ENCODE data around the gene HS2ST1. TPM values are rescaled to one million over a fixed set of nuclear protein-coding genes. Genes with fewer than 3 reads are reported as not detected.

HS2ST1 gene
- total RNA-seq, 1 experiment from 2014 or later = 18.7 TPM

GRCh38 chr1:87089823-87090222 is 175.4 kb downstream of the HS2ST1 start:
- Histone ChIP-seq H3K27me3 (ENCODE audit: low read length) (no peaks in the 10 kb centered on the region), H3K9me2 (replicated peaks; ENCODE audit: insufficient read depth, low read length) (no peaks in the 10 kb centered on the region)
- DNase-seq = no peak

DNA sequence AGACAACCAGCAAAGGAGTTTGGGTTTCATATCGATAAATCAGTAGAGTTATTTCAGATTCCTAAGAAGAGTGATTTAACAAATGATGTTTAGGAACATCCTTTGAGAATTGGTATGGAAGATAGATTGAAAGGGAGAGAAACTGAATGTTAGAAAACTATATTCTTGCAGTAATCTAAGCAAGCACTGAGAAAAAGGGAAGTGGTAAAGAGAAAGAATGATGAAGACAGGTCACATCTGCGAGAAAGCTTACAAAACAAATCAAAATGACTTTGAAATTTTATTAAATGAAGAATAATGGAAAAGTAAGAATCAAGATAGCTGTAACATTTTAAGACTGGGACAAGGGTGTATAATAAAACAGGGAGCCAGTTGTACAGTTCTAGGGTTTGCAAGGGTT is 177.0 kb downstream of the HS2ST1 start:
- Histone ChIP-seq H3K9me2 (replicated peaks; ENCODE audit: insufficient read depth, low read length) (no peaks in the 10 kb centered on the region), H3K9ac (ENCODE audit: low read length) (no peak overlapping the region), H3K4me3 (ENCODE audit: low read length) (no peak overlapping the region), H3K36me3 (ENCODE audit: insufficient read depth, low read length) (no peaks in the 10 kb centered on the region), H3K4me1 (ENCODE audit: low read length) (peaks cover 10% of the 10 kb centered on the region), H3K4me2 (ENCODE audit: low read depth, low read length, poor library complexity, severe bottlenecking) (no peak overlapping the region), H3K79me2 (ENCODE audit: low read length) (no peaks in the 10 kb centered on the region), H3K27ac (ENCODE audit: low read length) (no peak overlapping the region), H4K20me1 (ENCODE audit: insufficient read depth, low read depth, low read length) (no peaks in the 10 kb centered on the region), H2AFZ (ENCODE audit: low read length) (no peak overlapping the region), H3K27me3 (ENCODE audit: low read length) (no peaks in the 10 kb centered on the region), H3K9me3 (ENCODE audit: low read length) (no peaks in the 10 kb centered on the region)
- DNase-seq = no peak

More at GRCh38 chr1:87089823-87090222, 175.4 kb downstream of the HS2ST1 start:
- Histone ChIP-seq H3K9me3 (ENCODE audit: low read length) (no peaks in the 10 kb centered on the region), H3K36me3 (ENCODE audit: insufficient read depth, low read length) (no peaks in the 10 kb centered on the region), H3K4me2 (ENCODE audit: low read depth, low read length, poor library complexity, severe bottlenecking) (no peak overlapping the region), H3K9ac (ENCODE audit: low read length) (no peak overlapping the region), H3K27ac (ENCODE audit: low read length) (no peak overlapping the region), H3K79me2 (ENCODE audit: low read length) (no peaks in the 10 kb centered on the region), H2AFZ (ENCODE audit: low read length) (no peak overlapping the region), H3K4me1 (ENCODE audit: low read length) (peaks cover 10% of the 10 kb centered on the region), H4K20me1 (ENCODE audit: insufficient read depth, low read depth, low read length) (no peaks in the 10 kb centered on the region), H3K4me3 (ENCODE audit: low read length) (no peak overlapping the region)

- no peak overlapping the region for H3K9ac ChIP-seq (ENCODE audit: low read length)
- H3K4me2 ChIP-seq (ENCODE audit: low read depth, low read length, poor library complexity, severe bottlenecking) = no peak overlapping the region
- DNase-seq = no peak
- no peak overlapping the region for H2AFZ ChIP-seq (ENCODE audit: low read length)
- no peaks in the 10 kb centered on the region for H3K9me2 ChIP-seq (replicated peaks; ENCODE audit: insufficient read depth, low read length)
- no peaks in the 10 kb centered on the region for H3K36me3 ChIP-seq (ENCODE audit: insufficient read depth, low read length)
- H3K79me2 ChIP-seq (ENCODE audit: low read length) = no peaks in the 10 kb centered on the region
- no peaks in the 10 kb centered on the region for H3K9me3 ChIP-seq (ENCODE audit: low read length)
- no peak overlapping the region for H3K27ac ChIP-seq (ENCODE audit: low read length)
- H4K20me1 ChIP-seq (ENCODE audit: insufficient read depth, low read depth, low read length) = no peaks in the 10 kb centered on the region
- no peaks in the 10 kb centered on the region for H3K27me3 ChIP-seq (ENCODE audit: low read length)
- H3K4me1 ChIP-seq (ENCODE audit: low read length) = peaks cover 10% of the 10 kb centered on the region
- H3K4me3 ChIP-seq (ENCODE audit: low read length) = no peak overlapping the region
These were observed 178.4 kb downstream of the HS2ST1 start for GRCh38 chr1:87092846-87093245.

GRCh38 chr1:87093286-87093685 is 178.9 kb downstream of the HS2ST1 start:
- Histone ChIP-seq H3K4me1 (ENCODE audit: low read length) (peaks cover 10% of the 10 kb centered on the region), H3K27ac (ENCODE audit: low read length) (no peak overlapping the region), H3K27me3 (ENCODE audit: low read length) (no peaks in the 10 kb centered on the region), H3K9me3 (ENCODE audit: low read length) (no peaks in the 10 kb centered on the region), H3K4me2 (ENCODE audit: low read depth, low read length, poor library complexity, severe bottlenecking) (no peak overlapping the region), H3K9ac (ENCODE audit: low read length) (no peak overlapping the region), H3K79me2 (ENCODE audit: low read length) (no peaks in the 10 kb centered on the region), H2AFZ (ENCODE audit: low read length) (no peak overlapping the region), H3K9me2 (replicated peaks; ENCODE audit: insufficient read depth, low read length) (no peaks in the 10 kb centered on the region), H4K20me1 (ENCODE audit: insufficient read depth, low read depth, low read length) (no peaks in the 10 kb centered on the region), H3K36me3 (ENCODE audit: insufficient read depth, low read length) (no peaks in the 10 kb centered on the region), H3K4me3 (ENCODE audit: low read length) (no peak overlapping the region)
- DNase-seq = no peak

- Histone ChIP-seq H3K4me2 (ENCODE audit: low read depth, low read length, poor library complexity, severe bottlenecking) (no peak overlapping the region), H3K4me1 (ENCODE audit: low read length) (peaks cover 10% of the 10 kb centered on the region), H3K9ac (ENCODE audit: low read length) (no peak overlapping the region), H3K27ac (ENCODE audit: low read length) (no peak overlapping the region), H4K20me1 (ENCODE audit: insufficient read depth, low read depth, low read length) (no peaks in the 10 kb centered on the region), H3K79me2 (ENCODE audit: low read length) (no peaks in the 10 kb centered on the region), H3K4me3 (ENCODE audit: low read length) (no peak overlapping the region), H2AFZ (ENCODE audit: low read length) (no peak overlapping the region), H3K9me3 (ENCODE audit: low read length) (no peaks in the 10 kb centered on the region), H3K36me3 (ENCODE audit: insufficient read depth, low read length) (no peaks in the 10 kb centered on the region), H3K27me3 (ENCODE audit: low read length) (no peaks in the 10 kb centered on the region), H3K9me2 (replicated peaks; ENCODE audit: insufficient read depth, low read length) (no peaks in the 10 kb centered on the region)
- DNase-seq = no peak
These were observed 179.8 kb downstream of the HS2ST1 start for GRCh38 chr1:87094238-87094637.

GRCh38 chr1:87100271-87100670 is 185.8 kb downstream of the HS2ST1 start:
- H4K20me1 ChIP-seq (ENCODE audit: insufficient read depth, low read depth, low read length) = no peaks in the 10 kb centered on the region
- H3K79me2 ChIP-seq (ENCODE audit: low read length) = no peaks in the 10 kb centered on the region
- no peaks in the 10 kb centered on the region for H3K36me3 ChIP-seq (ENCODE audit: insufficient read depth, low read length)
- no peak overlapping the region for H3K27ac ChIP-seq (ENCODE audit: low read length)
- no peak overlapping the region for H2AFZ ChIP-seq (ENCODE audit: low read length)
- no peaks in the 10 kb centered on the region for H3K9me3 ChIP-seq (ENCODE audit: low read length)
- no peaks in the 10 kb centered on the region for H3K9me2 ChIP-seq (replicated peaks; ENCODE audit: insufficient read depth, low read length)
- no peak for DNase-seq
- H3K4me2 ChIP-seq (ENCODE audit: low read depth, low read length, poor library complexity, severe bottlenecking) = no peak overlapping the region
- H3K9ac ChIP-seq (ENCODE audit: low read length) = no peak overlapping the region
- no peaks in the 10 kb centered on the region for H3K27me3 ChIP-seq (ENCODE audit: low read length)
- H3K4me3 ChIP-seq (ENCODE audit: low read length) = no peak overlapping the region
- no peaks in the 10 kb centered on the region for H3K4me1 ChIP-seq (ENCODE audit: low read length)

GRCh38 chr1:87103074-87103473 is 188.6 kb downstream of the HS2ST1 start:
- Histone ChIP-seq H3K4me2 (ENCODE audit: low read depth, low read length, poor library complexity, severe bottlenecking) (no peak overlapping the region), H2AFZ (ENCODE audit: low read length) (no peak overlapping the region)
- no peak for DNase-seq

GRCh38 chr1:87104140-87104539 is 189.7 kb downstream of the HS2ST1 start:
- Histone ChIP-seq H3K4me2 (ENCODE audit: low read depth, low read length, poor library complexity, severe bottlenecking) (no peak overlapping the region), H3K79me2 (ENCODE audit: low read length) (no peaks in the 10 kb centered on the region), H3K4me1 (ENCODE audit: low read length) (peaks cover 8% of the 10 kb centered on the region), H4K20me1 (ENCODE audit: insufficient read depth, low read depth, low read length) (no peaks in the 10 kb centered on the region), H2AFZ (ENCODE audit: low read length) (no peak overlapping the region), H3K4me3 (ENCODE audit: low read length) (no peak overlapping the region), H3K9ac (ENCODE audit: low read length) (no peak overlapping the region), H3K27me3 (ENCODE audit: low read length) (no peaks in the 10 kb centered on the region), H3K9me3 (ENCODE audit: low read length) (no peaks in the 10 kb centered on the region), H3K9me2 (replicated peaks; ENCODE audit: insufficient read depth, low read length) (no peaks in the 10 kb centered on the region), H3K27ac (ENCODE audit: low read length) (no peak overlapping the region), H3K36me3 (ENCODE audit: insufficient read depth, low read length) (no peaks in the 10 kb centered on the region)
- DNase-seq = no peak

More at GRCh38 chr1:87103074-87103473, 188.6 kb downstream of the HS2ST1 start:
- no peak overlapping the region for H3K9ac ChIP-seq (ENCODE audit: low read length)
- no peak overlapping the region for H3K4me3 ChIP-seq (ENCODE audit: low read length)
- H4K20me1 ChIP-seq (ENCODE audit: insufficient read depth, low read depth, low read length) = no peaks in the 10 kb centered on the region
- no peak overlapping the region for H3K27ac ChIP-seq (ENCODE audit: low read length)
- H3K36me3 ChIP-seq (ENCODE audit: insufficient read depth, low read length) = no peaks in the 10 kb centered on the region
- no peaks in the 10 kb centered on the region for H3K27me3 ChIP-seq (ENCODE audit: low read length)
- no peaks in the 10 kb centered on the region for H3K79me2 ChIP-seq (ENCODE audit: low read length)
- H3K9me3 ChIP-seq (ENCODE audit: low read length) = no peaks in the 10 kb centered on the region
- H3K9me2 ChIP-seq (replicated peaks; ENCODE audit: insufficient read depth, low read length) = no peaks in the 10 kb centered on the region
- H3K4me1 ChIP-seq (ENCODE audit: low read length) = peaks cover 8% of the 10 kb centered on the region

GRCh38 chr1:87104945-87105344 is 190.5 kb downstream of the HS2ST1 start:
- no peaks in the 10 kb centered on the region for H3K79me2 ChIP-seq (ENCODE audit: low read length)

More at GRCh38 chr1:87104945-87105344, 190.5 kb downstream of the HS2ST1 start:
- H3K36me3 ChIP-seq (ENCODE audit: insufficient read depth, low read length) = no peaks in the 10 kb centered on the region
- no peak overlapping the region for H3K9ac ChIP-seq (ENCODE audit: low read length)
- peaks cover 8% of the 10 kb centered on the region for H3K4me1 ChIP-seq (ENCODE audit: low read length)
- H3K4me2 ChIP-seq (ENCODE audit: low read depth, low read length, poor library complexity, severe bottlenecking) = no peak overlapping the region
- H3K27me3 ChIP-seq (ENCODE audit: low read length) = no peaks in the 10 kb centered on the region
- H3K9me2 ChIP-seq (replicated peaks; ENCODE audit: insufficient read depth, low read length) = no peaks in the 10 kb centered on the region
- no peak overlapping the region for H3K27ac ChIP-seq (ENCODE audit: low read length)
- H3K9me3 ChIP-seq (ENCODE audit: low read length) = no peaks in the 10 kb centered on the region
- no peaks in the 10 kb centered on the region for H4K20me1 ChIP-seq (ENCODE audit: insufficient read depth, low read depth, low read length)
- H3K4me3 ChIP-seq (ENCODE audit: low read length) = no peak overlapping the region
- H2AFZ ChIP-seq (ENCODE audit: low read length) = no peak overlapping the region
- no peak for DNase-seq

Measured in Karpas-422 (cell line).